DMS53 treated with DMSO at 0.1 percent for 48 hours (cell line): Measurements from ENCODE around the gene KCNIP2.
A peak's percentile ranks its signal among the peaks of the same experiment; 100 is the strongest.

ENCODE experiments used
- DNase-seq: peaks from one replicate; lab custom pipeline; 2025; ENCODE audit not compliant: unreplicated experiment; lab: John Stamatoyannopoulos, UW

Gene KCNIP2

GRCh38 chr10:101856626-101857025 lies 13.0 kb upstream of the KCNIP2 start:
- no peak for DNase-seq

DNA sequence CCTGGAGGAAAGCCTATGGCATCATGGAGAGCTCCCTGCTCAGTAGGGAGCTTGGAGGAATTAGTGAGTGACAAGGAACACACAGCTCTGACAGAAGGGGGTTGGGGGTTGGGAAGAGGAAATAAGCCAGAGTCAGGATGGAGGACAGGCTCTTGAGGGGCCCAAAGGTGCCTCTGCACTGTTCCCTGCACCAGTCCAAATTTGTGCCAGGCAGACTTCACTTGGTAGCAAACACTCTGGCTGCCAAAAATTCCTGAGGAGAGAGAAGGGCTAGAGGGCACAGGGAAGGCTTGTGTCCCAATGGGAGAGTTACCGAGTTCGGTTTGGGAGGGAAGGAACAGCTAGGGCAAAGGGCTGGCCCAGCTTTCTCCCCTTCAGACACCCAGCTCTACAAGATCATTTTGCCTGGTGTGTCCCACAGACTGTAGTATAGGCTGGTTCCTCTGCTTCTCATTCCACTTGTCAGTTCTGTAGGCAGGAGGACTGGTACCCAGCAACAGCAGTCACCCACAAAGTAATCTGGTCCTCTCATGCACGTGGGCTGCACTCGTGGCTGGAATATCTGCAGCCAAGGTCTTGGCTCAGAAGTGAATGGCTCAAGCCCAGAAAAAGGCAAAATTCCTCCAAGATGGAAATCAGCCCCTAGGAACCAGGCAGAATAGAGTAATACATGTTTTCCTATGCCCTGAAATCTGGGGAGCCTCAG lies 8.0 kb upstream of the KCNIP2 start:
- DNase-seq = no peak

DNA sequence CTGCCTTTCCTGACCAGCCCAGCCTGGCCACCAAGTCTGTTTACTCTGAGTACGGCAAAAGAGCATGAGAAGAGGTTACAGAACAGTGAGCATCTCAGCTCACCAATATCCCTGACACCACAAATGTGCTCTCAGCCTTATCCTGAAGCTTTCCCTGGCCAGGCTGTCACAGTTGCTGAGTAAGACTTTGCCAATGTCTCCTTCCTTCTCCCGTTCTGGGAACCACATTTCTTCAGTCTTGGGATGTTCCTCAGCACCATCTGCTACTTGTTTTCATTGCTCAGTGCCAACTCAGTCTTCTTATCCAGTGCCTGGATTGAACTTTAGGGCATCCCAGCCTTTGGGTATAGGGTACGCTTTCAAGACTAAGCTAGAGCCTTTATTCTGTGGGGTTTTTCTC lies 7.1 kb upstream of the KCNIP2 start:
- DNase-seq = no peak

GRCh38 chr10:101848894-101849351 lies 5.3 kb upstream of the KCNIP2 start:
- DNase-seq = no peak

GRCh38 chr10:101848408-101848807 lies 4.8 kb upstream of the KCNIP2 start:
- no peak for DNase-seq

DNA sequence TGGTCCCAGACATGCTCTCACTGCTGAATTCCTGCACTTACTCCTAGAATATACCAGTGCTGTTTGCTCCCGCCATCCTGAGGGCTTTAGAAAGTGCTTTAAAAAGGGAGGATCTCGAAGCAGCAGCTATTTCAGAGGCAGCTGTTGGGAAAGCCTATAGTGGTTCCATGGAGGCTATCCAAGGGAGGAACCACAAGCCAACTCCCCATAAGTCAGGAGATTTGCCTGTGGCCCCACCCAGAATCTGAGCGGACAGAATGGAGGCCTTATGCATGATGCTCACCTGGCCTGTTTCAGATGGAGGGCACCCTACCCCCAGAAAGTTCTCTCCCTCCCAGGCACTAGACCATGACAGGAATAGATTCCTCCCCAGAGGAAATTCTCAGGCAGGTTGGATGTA lies 2.3 kb upstream of the KCNIP2 start:
- DNase-seq = no peak

GRCh38 chr10:101841826-101842225 lies 1.8 kb downstream of the KCNIP2 start:
- DNase-seq = no peak

- DNase-seq = peak; percentile 77
Measured at GRCh38 chr10:101840741-101841453, 2.7 kb downstream of the KCNIP2 start.

DNA sequence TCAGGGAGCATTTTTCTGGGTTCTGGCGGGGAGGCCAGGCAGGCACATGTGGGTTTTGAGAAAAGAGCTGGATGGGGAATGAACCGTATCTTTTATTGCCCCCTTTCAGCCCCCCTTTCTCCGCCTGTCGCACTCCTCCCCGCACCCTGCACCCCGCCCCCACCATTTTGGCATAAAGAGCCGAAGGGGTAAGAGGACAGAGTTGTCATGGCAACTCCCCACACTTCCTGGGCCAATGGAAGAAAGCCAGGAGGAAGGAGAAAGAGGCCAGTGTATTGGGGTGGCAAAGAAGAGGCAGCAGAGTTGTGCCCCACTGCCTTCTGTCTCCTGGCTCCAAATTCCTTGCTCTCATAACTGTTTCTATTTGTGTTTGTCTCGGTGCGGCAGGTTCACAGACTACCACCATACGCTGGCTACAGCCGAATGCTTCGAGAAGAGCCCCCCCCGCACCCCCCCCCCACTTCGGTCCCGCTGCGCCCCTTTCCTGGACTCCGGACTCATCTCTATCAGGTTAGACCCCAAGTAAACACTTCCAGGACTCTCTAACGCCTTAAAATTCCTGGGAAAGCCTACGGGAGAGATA lies 3.4 kb downstream of the KCNIP2 start:
- no peak for DNase-seq

DNA sequence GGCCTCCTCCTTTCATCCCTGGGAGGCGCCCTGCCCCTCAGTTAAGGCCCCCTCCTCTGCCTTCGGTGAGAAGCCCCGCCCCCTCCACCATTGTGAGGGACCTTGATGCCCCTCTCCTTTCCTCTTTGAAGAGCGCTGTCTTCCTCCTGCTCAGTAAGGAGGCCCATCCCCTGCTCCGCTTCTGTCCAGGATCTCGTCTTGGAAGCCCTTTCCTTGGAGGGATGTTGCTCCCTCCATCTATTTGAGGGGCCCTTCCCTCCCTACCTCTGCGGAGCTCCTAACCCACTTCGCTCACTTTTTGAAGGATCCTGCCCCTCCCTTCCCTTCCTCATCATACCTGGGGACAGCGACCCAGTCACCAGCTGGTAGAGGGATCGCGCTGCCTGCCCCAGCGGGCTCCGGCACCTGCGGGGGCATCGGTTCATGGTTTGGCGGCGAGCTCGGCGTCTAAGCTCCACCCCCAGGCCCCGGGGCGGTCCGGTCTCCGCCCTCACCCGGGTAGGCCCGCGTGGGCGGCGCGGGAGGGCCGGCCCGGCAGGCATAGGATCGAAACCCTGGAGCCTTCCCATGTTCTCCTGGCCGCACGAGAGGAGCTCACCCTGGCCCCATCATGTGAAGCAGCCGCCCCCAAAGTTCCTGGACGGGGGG lies 4.1 kb downstream of the KCNIP2 start:
- no peak for DNase-seq

- DNase-seq = no peak
Measured at GRCh38 chr10:101839002-101839401, 4.6 kb downstream of the KCNIP2 start.

DNA sequence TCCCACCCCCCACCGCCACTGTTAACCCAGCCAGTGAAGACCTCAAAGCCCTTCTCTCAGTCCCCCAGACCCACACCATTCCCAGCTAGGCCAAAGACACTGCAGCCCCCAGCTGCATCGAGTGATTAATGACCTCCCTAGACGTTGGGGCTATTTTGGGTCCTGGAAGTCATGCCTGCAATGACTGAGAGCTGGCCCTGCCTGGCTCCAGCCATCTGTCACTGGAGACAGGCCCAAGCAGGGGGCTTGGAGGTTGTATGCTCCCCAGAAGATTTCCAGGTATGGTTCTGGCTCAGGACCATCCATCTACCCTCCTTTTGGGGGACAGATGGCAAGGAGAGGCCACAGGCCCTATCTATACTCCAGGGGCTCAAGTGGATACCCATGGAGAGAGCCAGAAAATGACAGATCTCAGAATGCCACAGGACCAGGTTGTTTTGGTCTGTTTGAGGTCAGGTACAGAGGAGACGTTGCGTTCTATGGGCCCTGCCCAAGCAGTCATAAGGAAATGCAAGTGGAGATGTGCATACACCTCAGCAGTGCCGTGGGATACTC lies 5.1 kb downstream of the KCNIP2 start:
- DNase-seq = no peak

DNA sequence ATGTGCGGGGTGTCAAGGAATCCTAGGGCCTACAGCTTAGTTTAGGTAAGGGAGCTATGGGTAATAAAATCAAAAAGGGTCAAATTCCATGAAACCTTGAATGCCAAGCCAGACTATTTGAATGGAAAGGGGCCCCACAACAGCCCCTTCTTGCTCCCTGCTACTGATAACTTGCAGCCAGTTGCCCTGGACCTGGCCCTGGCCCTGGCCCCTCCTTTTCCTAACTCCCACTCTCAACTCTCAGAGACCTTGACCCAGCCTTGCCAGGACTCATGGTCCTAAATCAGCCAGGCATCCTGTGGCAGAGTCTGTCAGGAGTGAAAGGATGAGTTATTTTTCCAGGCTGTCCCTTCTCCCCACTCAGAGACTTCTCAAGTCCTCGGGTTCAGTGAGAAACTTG lies 5.9 kb downstream of the KCNIP2 start:
- no peak for DNase-seq

DNA sequence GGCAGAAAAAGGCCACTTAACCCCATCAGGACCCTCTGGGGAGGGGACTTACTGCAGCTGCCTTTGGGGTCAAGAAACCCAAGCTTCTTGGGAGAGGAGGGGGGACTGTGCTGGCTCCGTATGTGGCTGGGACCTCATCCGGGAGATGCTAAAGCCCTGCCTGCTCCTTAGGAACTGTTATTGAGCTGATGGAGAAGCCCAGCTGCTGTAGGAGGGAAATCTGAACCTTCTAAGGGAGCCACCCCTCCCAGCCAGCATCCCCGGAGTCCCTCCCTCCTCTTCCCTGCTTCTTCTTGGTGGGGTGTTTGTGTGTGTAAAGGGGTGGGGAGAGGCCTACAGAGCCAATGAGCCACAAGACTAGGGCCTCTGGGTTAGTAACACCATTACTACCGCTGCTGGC lies 8.2 kb downstream of the KCNIP2 start:
- DNase-seq = no peak

DNA sequence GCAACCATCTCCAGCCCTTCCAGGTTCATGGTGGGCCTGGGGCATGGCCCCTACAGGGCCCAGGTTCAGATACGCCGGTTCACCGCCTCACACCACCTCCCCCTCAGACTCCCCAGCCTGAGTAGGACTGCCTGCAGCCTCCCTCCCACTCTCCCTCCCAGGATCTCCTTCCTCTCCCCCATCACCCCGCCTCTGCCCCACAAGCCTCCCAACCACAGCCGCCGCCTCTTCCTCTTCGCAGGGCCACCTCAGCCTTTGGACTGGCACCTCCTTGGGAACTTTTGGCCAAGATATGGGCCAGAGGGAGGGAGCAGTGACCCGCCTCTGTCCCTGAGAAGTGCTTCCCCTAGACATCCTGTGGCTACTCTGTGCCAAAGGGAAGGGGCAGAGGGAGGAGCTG lies 9.3 kb downstream of the KCNIP2 start:
- no peak for DNase-seq

DNA sequence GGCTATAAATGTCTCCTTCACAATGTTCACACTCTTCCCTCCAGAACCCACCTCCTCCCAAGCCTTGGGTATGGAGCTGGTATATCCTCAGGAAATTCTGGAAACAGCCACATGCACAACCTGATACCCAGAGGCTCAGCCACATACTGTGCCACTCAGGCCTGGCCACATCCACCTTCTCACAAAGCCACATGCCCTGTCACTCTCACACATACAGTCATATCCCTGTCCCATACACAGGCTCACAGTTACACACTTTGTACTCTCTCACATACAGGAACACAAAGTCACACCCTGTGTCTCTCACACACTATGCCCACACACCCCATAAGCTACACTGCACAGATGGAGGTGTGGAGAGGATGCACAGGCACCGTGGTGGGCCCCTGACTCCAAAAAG lies 10.1 kb downstream of the KCNIP2 start:
- no peak for DNase-seq

DNA sequence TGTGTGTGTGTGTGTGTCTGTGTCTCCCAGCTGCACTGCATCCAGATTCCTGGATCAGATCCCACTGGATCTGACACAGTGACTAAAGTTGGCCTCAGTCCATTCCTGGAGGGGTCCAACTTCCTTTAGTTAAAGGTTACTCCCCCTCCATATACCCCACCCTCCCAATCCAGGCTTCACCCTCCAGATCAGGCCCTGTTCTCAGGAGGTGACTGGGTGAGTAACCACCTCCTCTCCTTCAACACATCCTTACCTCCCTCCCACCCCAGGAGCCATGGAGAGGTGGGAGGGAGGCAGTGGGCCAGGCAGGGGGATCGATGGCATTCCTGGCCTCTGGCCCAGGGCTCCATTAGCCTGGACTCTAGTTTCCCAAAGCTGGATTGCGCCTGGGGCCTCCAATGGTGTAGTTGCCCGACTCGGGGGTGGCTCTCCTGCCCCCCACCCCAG lies 11.3 kb downstream of the KCNIP2 start:
- no peak for DNase-seq

DNA sequence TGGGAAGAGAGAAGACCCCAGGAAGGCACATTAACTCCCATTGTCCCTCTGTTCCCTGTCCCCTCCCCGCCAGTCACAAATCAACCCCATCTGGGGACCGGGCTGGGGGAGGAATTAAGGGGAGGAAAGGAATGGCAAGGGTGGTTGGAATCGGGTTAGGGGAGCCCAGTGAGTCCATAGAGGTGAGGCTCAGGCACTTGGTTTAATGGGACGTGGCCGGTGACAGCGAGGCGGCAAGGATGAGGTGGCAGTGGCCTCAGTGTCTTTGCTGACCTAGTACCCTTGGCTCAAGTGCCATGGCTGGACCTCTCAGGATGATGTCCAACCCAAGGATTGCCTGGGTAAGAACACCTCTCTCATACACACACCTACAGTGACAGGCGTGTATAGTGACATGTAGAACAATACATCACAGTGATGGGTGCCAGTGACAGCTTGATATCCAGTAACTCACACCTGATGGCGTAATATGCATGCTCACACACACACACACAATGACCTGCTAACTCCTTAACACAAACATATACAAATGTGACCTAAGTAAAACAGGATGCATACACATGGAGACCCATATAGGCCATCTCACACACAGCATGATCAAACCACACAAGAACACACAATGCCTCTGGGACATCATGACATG lies 12.3 kb downstream of the KCNIP2 start:
- no peak for DNase-seq

- DNase-seq = peak; percentile 72
Measured at GRCh38 chr10:101830322-101831168, 13.1 kb downstream of the KCNIP2 start.
